ENCODE measurements around the gene TMEM115.

DNA sequence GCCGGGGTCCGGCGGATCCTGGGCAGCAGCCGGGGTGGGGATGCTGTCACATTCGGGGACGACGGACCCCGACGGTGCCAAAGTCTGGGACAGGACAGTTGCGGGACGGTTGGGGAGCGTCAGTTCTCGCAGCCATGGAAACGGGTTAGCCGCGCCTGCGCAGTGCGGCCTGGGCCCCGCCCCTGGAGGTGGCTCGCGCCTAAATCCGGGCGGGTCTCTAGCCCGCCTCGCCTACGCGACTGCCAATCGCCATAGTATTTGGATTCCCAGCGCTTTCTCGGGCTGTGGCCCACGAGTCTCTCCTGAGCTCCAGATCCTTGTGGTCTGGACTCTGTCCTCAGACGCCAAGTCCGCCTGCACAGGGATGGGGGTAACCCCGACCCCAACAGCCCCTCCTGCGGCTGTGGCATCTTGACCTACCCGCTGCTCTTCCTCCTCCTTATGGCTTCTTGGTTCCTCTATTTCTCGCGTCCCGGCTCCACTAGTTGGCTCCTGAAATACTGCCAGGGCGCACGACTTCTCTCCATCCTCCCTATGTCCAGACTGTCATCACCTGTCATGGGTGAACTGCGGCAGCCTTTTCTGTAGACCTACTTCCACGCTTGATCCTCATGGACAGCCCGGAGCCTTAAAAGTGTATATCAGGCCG, 13.6 kb downstream of the TMEM115 start, which contains the start of gene ZMYND10:
- TF ChIP-seq, protein P1, sequence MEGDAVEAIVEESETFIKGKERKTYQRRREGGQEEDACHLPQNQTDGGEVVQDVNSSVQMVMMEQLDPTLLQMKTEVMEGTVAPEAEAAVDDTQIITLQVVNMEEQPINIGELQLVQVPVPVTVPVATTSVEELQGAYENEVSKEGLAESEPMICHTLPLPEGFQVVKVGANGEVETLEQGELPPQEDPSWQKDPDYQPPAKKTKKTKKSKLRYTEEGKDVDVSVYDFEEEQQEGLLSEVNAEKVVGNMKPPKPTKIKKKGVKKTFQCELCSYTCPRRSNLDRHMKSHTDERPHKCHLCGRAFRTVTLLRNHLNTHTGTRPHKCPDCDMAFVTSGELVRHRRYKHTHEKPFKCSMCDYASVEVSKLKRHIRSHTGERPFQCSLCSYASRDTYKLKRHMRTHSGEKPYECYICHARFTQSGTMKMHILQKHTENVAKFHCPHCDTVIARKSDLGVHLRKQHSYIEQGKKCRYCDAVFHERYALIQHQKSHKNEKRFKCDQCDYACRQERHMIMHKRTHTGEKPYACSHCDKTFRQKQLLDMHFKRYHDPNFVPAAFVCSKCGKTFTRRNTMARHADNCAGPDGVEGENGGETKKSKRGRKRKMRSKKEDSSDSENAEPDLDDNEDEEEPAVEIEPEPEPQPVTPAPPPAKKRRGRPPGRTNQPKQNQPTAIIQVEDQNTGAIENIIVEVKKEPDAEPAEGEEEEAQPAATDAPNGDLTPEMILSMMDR (IDR thresholded peaks at IDR 0.05): no peak
- TF ChIP-seq POLR2A (IDR thresholded peaks at IDR 0.05): no peak

Measured in heart left ventricle (tissue), 13 donors.